ENCODE measurements around the gene MYO5B. TPM values are rescaled to one million over a fixed set of nuclear protein-coding genes. Genes with fewer than 3 reads are reported as not detected.

MYO5B gene
- total RNA-seq, 4 donors from 2014 or later: 0.63 to 31.0 (median 13.0) TPM

DNA sequence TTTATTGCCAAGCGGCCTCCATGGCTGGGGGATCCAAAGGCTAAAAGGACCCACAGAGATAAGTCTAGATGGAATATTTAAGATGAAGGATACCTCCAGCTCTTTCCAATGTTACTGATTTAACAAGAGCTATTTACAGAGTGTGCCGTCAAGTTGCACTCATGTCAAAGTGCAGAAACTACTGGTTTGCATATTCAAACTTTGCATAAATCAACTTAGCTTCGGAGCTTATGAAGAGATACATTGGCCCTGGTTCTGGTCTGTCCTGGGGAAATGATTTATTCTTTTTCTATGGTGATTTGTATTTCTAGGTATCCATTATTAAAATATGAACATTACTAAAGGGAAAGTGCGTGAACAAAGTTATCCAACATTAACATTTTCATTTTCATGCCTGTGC lies 14.4 kb upstream of the MYO5B start:
- TF ChIP-seq CTCF (IDR thresholded peaks at IDR 0.05): no peak
- DNase-seq (ENCODE audit: low spot score) (no peak), ATAC-seq (ENCODE audit: low FRiP score) (no peak)

DNA sequence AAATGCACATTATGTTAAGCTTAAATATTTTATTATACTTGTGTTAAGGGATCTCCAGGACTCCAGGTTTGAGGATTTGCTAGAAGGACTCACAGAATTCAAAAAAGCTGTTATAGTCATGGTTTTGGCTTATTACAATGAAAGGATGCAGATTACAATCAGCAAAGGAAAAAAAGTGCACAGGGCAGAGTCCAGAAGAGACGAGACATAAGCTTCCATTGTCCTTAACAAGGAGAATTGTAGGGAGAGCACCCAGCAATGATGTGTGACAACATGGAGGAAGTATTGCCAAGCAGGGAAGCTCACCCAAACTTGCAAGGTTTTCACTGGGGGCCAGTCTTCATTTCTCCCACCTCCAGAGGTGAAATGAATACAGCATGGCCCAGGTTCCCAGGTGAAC lies 12.8 kb upstream of the MYO5B start:
- DNase-seq (ENCODE audit: low spot score) (no peak), ATAC-seq (ENCODE audit: low FRiP score) (no peak)
- TF ChIP-seq CTCF (IDR thresholded peaks at IDR 0.05): no peak

- ATAC-seq (ENCODE audit: low FRiP score) (peak; percentile 70), DNase-seq (ENCODE audit: low spot score) (no peak)
These were observed 9.1 kb upstream of the MYO5B start for GRCh38 chr18:50203801-50204604.

GRCh38 chr18:50201476-50202018 lies 6.6 kb upstream of the MYO5B start:
- DNase-seq (ENCODE audit: low spot score) (no peak), ATAC-seq (ENCODE audit: low FRiP score) (no peak)
- no peak for TF ChIP-seq CTCF (IDR thresholded peaks at IDR 0.05)

More at GRCh38 chr18:50203801-50204604, 9.1 kb upstream of the MYO5B start:
- TF ChIP-seq CTCF (IDR thresholded peaks at IDR 0.05): no peak

GRCh38 chr18:50199921-50200320 lies 5.0 kb upstream of the MYO5B start:
- ATAC-seq (ENCODE audit: low FRiP score) (no peak), DNase-seq (ENCODE audit: low spot score) (no peak)
- TF ChIP-seq CTCF (IDR thresholded peaks at IDR 0.05): no peak

- no peak for TF ChIP-seq CTCF (IDR thresholded peaks at IDR 0.05)
- no peak for ATAC-seq (ENCODE audit: low FRiP score)
- no peak for DNase-seq (ENCODE audit: low spot score)
These were observed 4.5 kb upstream of the MYO5B start for GRCh38 chr18:50199346-50199855.

GRCh38 chr18:50196261-50196660 lies 1.3 kb upstream of the MYO5B start:
- DNase-seq (ENCODE audit: low spot score) (no peak), ATAC-seq (ENCODE audit: low FRiP score) (no peak)
- TF ChIP-seq CTCF (IDR thresholded peaks at IDR 0.05): no peak

Data from omental fat pad (tissue), 4 donors.